ENCODE results near the gene DAAM1.

- TF ChIP-seq CTCF (IDR thresholded peaks at IDR 0.05) (no peak), POLR2A (IDR thresholded peaks at IDR 0.05) (no peak)
Observed at GRCh38 chr14:59305231-59305630, 116.8 kb downstream of the DAAM1 start.

Measured in upper lobe of left lung (tissue), 4 donors.